ENCODE results near the gene LDAH. TPM values are rescaled to one million over a fixed set of nuclear protein-coding genes. Genes with fewer than 3 reads are reported as not detected.

LDAH gene
- total and polyA plus RNA-seq, 2 donors (not counting 3 experiments of a cell fraction or from before 2014, with no cell fraction given) = 12.3 to 24.0 TPM

GRCh38 chr2:20737505-20737904, 85.4 kb downstream of the LDAH start:
- no peaks in the 10 kb centered on the region for H3K4me1 ChIP-seq (ENCODE audit: control insufficient read depth, extremely low read depth, insufficient read depth, low read length)
- H2AFZ ChIP-seq (ENCODE audit: low read depth, low read length) = no peak overlapping the region
- no peaks in the 10 kb centered on the region for H3K9me1 ChIP-seq (replicated peaks; ENCODE audit: control insufficient read depth, extremely low read depth, insufficient read depth, low read length)
- dilution Hi-C loops (cut with MboI; ENCODE audit: extremely low pct_ligation_motif_present, low sequenced_read_pairs) = no loop called here
- TF ChIP-seq MYC (IDR thresholded peaks at IDR 0.05; ENCODE audit: low read depth, low read length) = no peak
- TF ChIP-seq GATA2 (IDR thresholded peaks at IDR 0.05; ENCODE audit: insufficient read depth, insufficient read length, low read depth, low read length) = no peak
- TF ChIP-seq MAX (IDR thresholded peaks at IDR 0.05; ENCODE audit: insufficient read depth, insufficient read length) = no peak
- TF ChIP-seq POLR2AphosphoS5 (IDR thresholded peaks at IDR 0.05; ENCODE audit: insufficient read depth, low read depth, low read length) = no peak
- TF ChIP-seq CTCF (IDR thresholded peaks at IDR 0.05; ENCODE audit: extremely low read depth in 1 of 2, insufficient read depth in 1 of 2, low read depth in 1 of 2, low read length in 2 of 2) = no peak
- no peak for TF ChIP-seq FOS (IDR thresholded peaks at IDR 0.05; ENCODE audit: borderline replicate concordance, insufficient read depth, low read length)
- no peak for TF ChIP-seq JUN (IDR thresholded peaks at IDR 0.05; ENCODE audit: borderline replicate concordance, insufficient read depth, insufficient read length, low read depth)
- TF ChIP-seq EZH2 (IDR thresholded peaks at IDR 0.05; ENCODE audit: borderline replicate concordance, low read depth, low read length, severe bottlenecking) = no peak
- TF ChIP-seq POLR2A (IDR thresholded peaks at IDR 0.05; ENCODE audit: low read depth, low read length) = no peak
- no peak overlapping the region for H3K4me2 ChIP-seq (ENCODE audit: insufficient read depth, low read length)
- FAIRE-seq (no peak), DNase-seq (ENCODE audit: low read depth, low spot score) (no peak)
- no peak overlapping the region for H3K27ac ChIP-seq (ENCODE audit: insufficient read depth, low read depth, low read length)
- H3K4me3 ChIP-seq (replicated peaks in 1 of 3; ENCODE audit: insufficient read depth in 1 of 3, low read depth in 1 of 3, low read length in 3 of 3) = no peak overlapping the region
- H3K9me3 ChIP-seq (replicated peaks; ENCODE audit: control insufficient read depth, insufficient read depth, low read length) = no peaks in the 10 kb centered on the region
- no TSS peak for BruUV-seq (replicated peaks)
- H3K79me2 ChIP-seq (ENCODE audit: control insufficient read depth, insufficient read depth, low read length) = no peaks in the 10 kb centered on the region
- H3K9ac ChIP-seq (replicated peaks; ENCODE audit: extremely low read depth, insufficient read depth, low read length) = no peak overlapping the region
- POLR2A ChIA-PET = no interaction called here
- intact Hi-C loops (cut with micrococcal nuclease) = no loop called here
- H3K36me3 ChIP-seq (ENCODE audit: control insufficient read depth in 2 of 2, extremely low read depth in 1 of 2, insufficient read depth in 2 of 2, low read length in 2 of 2) = no peaks in the 10 kb centered on the region
- H3K27me3 ChIP-seq (ENCODE audit: control insufficient read depth in 2 of 2, insufficient read depth in 2 of 2, low read length in 2 of 2) = no peaks in the 10 kb centered on the region
- CTCF ChIA-PET = no interaction called here
- H4K20me1 ChIP-seq (replicated peaks; ENCODE audit: control insufficient read depth, extremely low read depth, insufficient read depth, low read length) = no peaks in the 10 kb centered on the region

All from endothelial cell of umbilical vein (primary cell).